22Rv1 (cell line): ENCODE data around the gene NCAN.

Source experiments
- H3K27ac ChIP-seq: fragments of 450-650 bp; 2 replicates; pipeline ENCODE4 v1.5.1; 2017
- CTCF ChIP-seq: fragments of 450-650 bp; IDR thresholded peaks from 2 replicates; pipeline ENCODE4 v1.5.1; 2017; ENCODE audit warnings: mild to moderate bottlenecking
- ZFX ChIP-seq: fragments of 450-650 bp; IDR thresholded peaks from 2 replicates; pipeline ENCODE4 v1.6.1; 2017; ENCODE audit warnings: antibody characterized with exemption, borderline replicate concordance

NCAN gene

DNA sequence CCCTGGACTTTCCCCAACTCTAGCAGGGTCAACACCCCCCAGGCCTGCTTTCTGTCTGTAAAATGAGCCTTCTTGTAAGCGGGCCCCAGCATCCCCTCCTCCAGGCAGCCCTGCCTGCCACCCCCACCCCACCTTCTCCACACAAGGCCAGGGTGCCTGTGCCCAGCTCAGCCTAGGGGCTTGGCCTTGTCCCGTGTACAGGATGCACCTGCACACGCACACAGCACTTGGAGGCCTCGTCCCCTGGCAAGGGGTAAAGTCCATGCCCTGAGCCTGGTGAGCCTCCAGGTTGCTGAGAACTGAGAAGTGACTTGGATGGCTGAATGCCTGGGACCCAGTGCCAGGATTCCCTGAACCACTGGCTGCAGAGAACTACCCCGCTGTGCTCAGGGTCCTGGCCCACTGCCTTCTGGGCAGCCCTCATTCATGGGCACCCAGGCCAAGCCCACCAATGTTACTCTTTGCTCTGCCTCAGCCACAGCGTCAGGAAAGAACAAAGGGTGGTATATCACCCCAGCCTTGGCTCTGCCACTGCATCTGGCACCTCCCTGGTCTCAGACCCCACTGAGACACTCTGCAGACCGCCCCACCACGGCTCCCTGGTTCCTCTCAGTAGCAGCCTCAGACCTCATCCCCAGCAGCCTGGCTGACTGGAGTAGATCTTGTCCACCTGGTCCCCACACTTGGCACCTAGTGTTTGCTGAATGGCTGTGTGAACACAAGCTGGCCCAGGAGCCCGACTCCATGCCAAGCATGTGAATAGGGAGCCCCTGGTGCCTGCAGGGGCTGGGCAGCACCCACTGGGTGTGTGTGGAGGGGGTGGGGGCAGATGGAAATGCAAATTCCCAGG, 63.2 kb downstream of the NCAN start:
- no peak overlapping the region for H3K27ac ChIP-seq
- TF ChIP-seq ZFX (no peak), CTCF (no peak)

DNA sequence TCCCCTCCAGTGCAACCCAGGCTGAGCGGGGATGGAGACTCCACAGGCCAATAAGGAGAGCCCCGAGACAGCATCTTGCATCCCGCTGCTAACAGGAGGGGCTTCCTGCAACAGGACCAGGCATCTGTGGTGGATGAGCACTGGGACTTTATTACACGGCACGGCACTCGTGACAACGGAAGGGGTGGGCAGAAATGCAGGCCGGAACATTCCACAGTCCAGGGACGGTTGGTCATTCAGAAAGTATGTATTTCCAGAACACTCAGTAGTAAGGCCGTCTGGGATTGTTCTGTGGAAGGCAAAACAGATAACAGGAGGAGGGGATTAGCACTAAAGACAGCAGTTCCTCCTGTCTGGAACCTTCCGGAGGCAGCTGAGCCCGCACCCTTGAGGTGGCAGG, 64.6 kb downstream of the NCAN start:
- no peak overlapping the region for H3K27ac ChIP-seq
- TF ChIP-seq ZFX (no peak), CTCF (no peak)

DNA sequence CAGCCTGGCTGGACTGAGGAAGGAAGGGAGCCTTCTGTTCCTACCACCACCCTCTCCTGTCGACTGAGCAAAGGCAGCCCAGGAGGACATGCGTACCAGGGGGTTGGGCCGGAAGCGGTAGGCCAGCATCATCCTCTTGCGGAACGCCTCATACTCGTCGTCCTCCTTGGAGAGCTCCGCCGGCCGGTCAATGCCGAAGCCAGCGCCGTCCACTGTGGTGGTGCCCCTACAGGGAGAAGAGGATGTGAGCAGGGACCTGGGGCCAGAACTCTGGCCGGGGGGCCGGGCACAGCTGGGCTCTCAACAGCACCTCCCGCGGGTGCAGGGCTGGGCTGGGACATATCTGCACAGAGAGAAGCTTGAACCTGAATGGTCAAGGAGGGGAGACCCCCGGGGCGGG, 65.1 kb downstream of the NCAN start:
- no peak for TF ChIP-seq CTCF
- no peak overlapping the region for H3K27ac ChIP-seq

GRCh38 chr19:19278315-19278714, 66.6 kb downstream of the NCAN start:
- H3K27ac ChIP-seq: no peak overlapping the region
- TF ChIP-seq ZFX (no peak), CTCF (no peak)

DNA sequence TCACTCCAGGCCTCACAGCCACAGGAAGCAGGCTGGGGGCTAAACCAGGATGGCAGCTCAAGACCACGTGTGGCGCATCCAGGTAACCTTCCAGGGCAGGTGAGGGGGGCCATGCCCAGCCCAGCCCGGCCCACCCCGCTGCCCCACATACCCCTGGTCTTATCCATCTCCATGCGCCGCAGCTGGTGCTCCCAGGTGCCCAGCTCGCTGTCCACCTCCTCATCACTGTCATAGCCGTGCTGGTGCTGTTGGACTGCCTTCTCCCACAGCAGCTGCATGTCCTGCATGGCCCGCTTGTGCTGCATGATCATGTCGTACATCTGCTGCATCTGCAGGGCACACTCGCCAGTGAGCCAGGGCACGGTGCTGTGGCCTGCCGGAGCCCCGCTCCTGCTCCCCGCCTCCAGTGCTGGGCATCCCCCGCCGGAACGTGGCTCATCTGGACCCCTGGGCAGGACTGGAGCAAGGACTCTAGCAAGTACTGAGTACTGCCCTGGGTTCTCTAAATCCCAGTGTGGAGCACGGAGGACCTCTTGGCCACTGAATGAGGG, 67.4 kb downstream of the NCAN start:
- H3K27ac ChIP-seq: no peak overlapping the region
- no peak for TF ChIP-seq ZFX
- no peak for TF ChIP-seq CTCF

DNA sequence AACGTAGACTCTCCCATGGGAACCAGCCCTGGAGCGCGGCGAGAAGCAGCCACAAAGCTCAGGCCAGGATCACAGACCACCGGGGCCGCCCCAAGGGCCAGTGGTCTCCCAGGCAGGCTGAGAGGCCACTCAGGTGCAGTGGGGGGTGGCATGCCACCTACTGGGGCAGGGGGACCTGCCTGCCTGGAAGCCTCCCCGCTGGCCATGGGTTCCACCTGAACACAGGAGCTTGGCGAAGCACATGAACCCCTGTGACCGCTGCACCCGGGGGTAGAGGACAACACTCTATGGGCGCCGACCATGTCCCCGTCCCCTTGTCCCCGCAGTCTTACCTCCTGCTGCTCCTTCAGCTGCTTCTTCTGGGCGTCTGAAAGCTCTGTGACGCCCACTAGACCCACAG, 68.1 kb downstream of the NCAN start:
- H3K27ac ChIP-seq: no peak overlapping the region
- TF ChIP-seq CTCF (no peak), ZFX (no peak)

DNA sequence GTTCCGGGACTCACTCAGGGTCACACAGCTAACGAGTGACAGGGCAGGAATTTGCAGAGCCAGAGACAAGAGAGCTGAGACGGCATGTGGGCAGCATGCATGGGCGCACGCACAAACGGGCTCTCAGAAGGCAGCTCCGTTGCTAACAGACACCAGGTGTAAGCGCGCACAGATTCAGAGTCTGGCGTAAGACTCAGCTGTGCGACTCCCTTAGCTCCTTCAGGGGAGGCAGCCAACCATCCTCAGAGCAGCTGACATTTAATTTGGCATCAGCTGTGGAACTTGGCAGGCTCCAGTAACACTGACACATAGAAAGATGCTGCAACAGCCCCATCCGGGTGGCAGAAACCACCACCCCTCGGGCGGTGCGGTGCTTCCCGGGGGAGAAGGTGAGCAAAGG, 68.8 kb downstream of the NCAN start:
- H3K27ac ChIP-seq: no peak overlapping the region
- TF ChIP-seq CTCF (no peak), ZFX (no peak)
